Retina (tissue), 1 donor: ENCODE data around the gene SPRR3.
A peak's percentile ranks its signal among the peaks of the same experiment; 100 is the strongest.
"Not testable (repeated sequence)": the region's sequence is repeated elsewhere in the genome, so short reads cannot be mapped to it uniquely, and the experiment has no call there.

Experiments used
- DNase-seq: peaks from one replicate; pipeline ENCODE4 v3.0.0-alpha.2; 2016

SPRR3 gene

GRCh38 chr1:152986578-152986977, 15.0 kb upstream of the SPRR3 start:
- DNase-seq = no peak

GRCh38 chr1:152993186-152993585, 8.4 kb upstream of the SPRR3 start:
- DNase-seq = no peak

- no peak for DNase-seq
These were observed 5.7 kb upstream of the SPRR3 start for GRCh38 chr1:152995842-152996241.

- DNase-seq = peak; percentile 44
These were observed 4.7 kb upstream of the SPRR3 start for GRCh38 chr1:152996633-152997400.

GRCh38 chr1:152997901-152998300, 3.6 kb upstream of the SPRR3 start:
- no peak for DNase-seq

GRCh38 chr1:152998476-152998875, 3.1 kb upstream of the SPRR3 start:
- no peak for DNase-seq

- DNase-seq = no peak
These were observed 1.7 kb upstream of the SPRR3 start for GRCh38 chr1:152999818-153000217.

- no peak for DNase-seq
These were observed 1.3 kb upstream of the SPRR3 start for GRCh38 chr1:153000294-153000693.

- not testable (repeated sequence) for DNase-seq
These were observed 9.7 kb downstream of the SPRR3 start for GRCh38 chr1:153011235-153011758.

GRCh38 chr1:153021829-153022228, 20.3 kb downstream of the SPRR3 start:
- DNase-seq = not testable (repeated sequence)

- not testable (repeated sequence) for DNase-seq
These were observed 20.8 kb downstream of the SPRR3 start for GRCh38 chr1:153022340-153022739.

- DNase-seq = no peak
These were observed 21.6 kb downstream of the SPRR3 start for GRCh38 chr1:153023109-153023508.

- no peak for DNase-seq
These were observed 22.9 kb downstream of the SPRR3 start for GRCh38 chr1:153024413-153024812.

- DNase-seq = no peak
These were observed 24.2 kb downstream of the SPRR3 start for GRCh38 chr1:153025797-153026196.

- DNase-seq = no peak
These were observed 27.2 kb downstream of the SPRR3 start for GRCh38 chr1:153028766-153029165.

GRCh38 chr1:153030895-153031294, 29.3 kb downstream of the SPRR3 start, which contains the start of gene SPRR1B:
Gene SPRR1B, plus strand, starts transcription at chr1:153031203. Its CDS starts 1,143 bp downstream, at chr1:153032346.
- no peak for DNase-seq

- peak; percentile 2 for DNase-seq
These were observed 30.5 kb downstream of the SPRR3 start for GRCh38 chr1:153032073-153032472.

- peak; percentile 3 for DNase-seq
These were observed 31.2 kb downstream of the SPRR3 start for GRCh38 chr1:153032677-153033308.

GRCh38 chr1:153035211-153035610, 33.7 kb downstream of the SPRR3 start:
- no peak for DNase-seq

GRCh38 chr1:153040950-153041631, 39.5 kb downstream of the SPRR3 start, which contains the start of gene SPRR2D:
Gene SPRR2D, minus strand, starts transcription at chr1:153041120. Its CDS starts 774 bp downstream, at chr1:153040346.
- no peak for DNase-seq

GRCh38 chr1:153049211-153049610, 47.7 kb downstream of the SPRR3 start:
- DNase-seq = no peak
